HEK293 (cell line): ENCODE measurements around the gene OPN4.

Source experiments
- ELK4 ChIP-seq: IDR thresholded peaks from 2 replicates; pipeline ENCODE4 v1.6.1; 2011; ENCODE audit warnings: mild to moderate bottlenecking, low read depth, low read length, borderline replicate concordance
- GLIS1 ChIP-seq: fragments of 450-650 bp; formaldehyde crosslinking; IDR thresholded peaks from 2 replicates; pipeline ENCODE4 v1.5.1; 2016; ENCODE audit warnings: missing biosample characterization, missing genetic modification characterization
- KLF9 ChIP-seq: fragments of 450-650 bp; formaldehyde crosslinking; IDR thresholded peaks from 2 replicates; pipeline ENCODE4 v1.5.1; 2016; ENCODE audit warnings: missing biosample characterization, missing genetic modification characterization, low read depth
- OSR2 ChIP-seq: fragments of 450-650 bp; formaldehyde crosslinking; IDR thresholded peaks from 2 replicates; pipeline ENCODE4 v1.5.1; 2016; ENCODE audit warnings: missing biosample characterization, missing genetic modification characterization
- WT1 ChIP-seq: fragments of 450-650 bp; formaldehyde crosslinking; IDR thresholded peaks from 2 replicates; pipeline ENCODE4 v1.5.1; 2016; ENCODE audit warnings: missing biosample characterization, missing genetic modification characterization
- ZBTB7A ChIP-seq: fragments of 450-650 bp; formaldehyde crosslinking; IDR thresholded peaks from 2 replicates; pipeline ENCODE4 v1.5.1; 2016; ENCODE audit warnings: low read depth, missing biosample characterization, missing genetic modification characterization
- ZEB2 ChIP-seq: fragments of 450-650 bp; formaldehyde crosslinking; IDR thresholded peaks from 2 replicates; pipeline ENCODE4 v1.5.1; 2016; ENCODE audit warnings: missing biosample characterization, missing genetic modification characterization
- ZNF112 ChIP-seq: fragments of 450-650 bp; formaldehyde crosslinking; IDR thresholded peaks from 2 replicates; pipeline ENCODE4 v1.5.0; 2017; ENCODE audit warnings: missing biosample characterization, missing genetic modification characterization
- ZNF133 ChIP-seq: fragments of 450-650 bp; formaldehyde crosslinking; IDR thresholded peaks from 2 replicates; pipeline ENCODE4 v1.5.1; 2016; ENCODE audit warnings: missing biosample characterization, missing genetic modification characterization
- ZNF211 ChIP-seq: fragments of 450-650 bp; formaldehyde crosslinking; IDR thresholded peaks from 2 replicates; pipeline ENCODE4 v1.5.1; 2016; ENCODE audit warnings: low read depth, missing biosample characterization, missing genetic modification characterization
- ZNF239 ChIP-seq: fragments of 450-650 bp; formaldehyde crosslinking; IDR thresholded peaks from 2 replicates; pipeline ENCODE4 v1.5.1; 2016; ENCODE audit warnings: missing biosample characterization, missing genetic modification characterization
- ZNF366 ChIP-seq: fragments of 450-650 bp; formaldehyde crosslinking; conservative IDR thresholded peaks from 2 replicates; pipeline ENCODE4 v1.5.1; 2016; ENCODE audit warnings: missing biosample characterization, missing genetic modification characterization
- ZNF433 ChIP-seq: fragments of 450-650 bp; formaldehyde crosslinking; IDR thresholded peaks from 2 replicates; pipeline ENCODE4 v1.5.1; 2016; ENCODE audit warnings: missing biosample characterization, missing genetic modification characterization, low read depth
- ZNF501 ChIP-seq: fragments of 450-650 bp; formaldehyde crosslinking; IDR thresholded peaks from 2 replicates; pipeline ENCODE4 v1.5.1; 2016; ENCODE audit warnings: missing biosample characterization, missing genetic modification characterization
- ZNF510 ChIP-seq: fragments of 450-650 bp; formaldehyde crosslinking; IDR thresholded peaks from 2 replicates; pipeline ENCODE4 v1.5.1; 2018; ENCODE audit warnings: mild to moderate bottlenecking, missing genetic modification characterization, missing biosample characterization; ENCODE audit not compliant: insufficient replicate concordance
- ZNF518A ChIP-seq: fragments of 450-650 bp; formaldehyde crosslinking; conservative IDR thresholded peaks from 2 replicates; pipeline ENCODE4 v1.5.1; 2016; ENCODE audit warnings: low read depth, missing biosample characterization, missing genetic modification characterization
- ZNF629 ChIP-seq: fragments of 450-650 bp; formaldehyde crosslinking; IDR thresholded peaks from 2 replicates; pipeline ENCODE4 v1.5.1; 2017; ENCODE audit warnings: missing biosample characterization, missing genetic modification characterization
- ZNF645 ChIP-seq: fragments of 450-650 bp; formaldehyde crosslinking; IDR thresholded peaks from 2 replicates; pipeline ENCODE4; 2016; ENCODE audit warnings: missing biosample characterization, missing genetic modification characterization
- ZNF654 ChIP-seq: fragments of 450-650 bp; formaldehyde crosslinking; IDR thresholded peaks from 2 replicates; pipeline ENCODE4 v1.5.1; 2016; ENCODE audit warnings: low read depth, missing biosample characterization, missing genetic modification characterization
- ZNF658 ChIP-seq: fragments of 450-650 bp; formaldehyde crosslinking; IDR thresholded peaks from 2 replicates; pipeline ENCODE4; 2016; ENCODE audit warnings: missing biosample characterization, missing genetic modification characterization
- ZNF776 ChIP-seq: fragments of 450-650 bp; formaldehyde crosslinking; IDR thresholded peaks from 2 replicates; pipeline ENCODE4 v1.5.0; 2017; ENCODE audit warnings: missing biosample characterization, missing genetic modification characterization, borderline replicate concordance
- ZSCAN23 ChIP-seq: fragments of 450-650 bp; formaldehyde crosslinking; IDR thresholded peaks from 2 replicates; pipeline ENCODE4 v1.5.1; 2016; ENCODE audit warnings: missing biosample characterization, missing genetic modification characterization
- TF ChIP-seq, protein P1 (sequence below): fragments of 450-650 bp; formaldehyde crosslinking; IDR thresholded peaks from 2 replicates; pipeline ENCODE4 v1.5.1; 2016; ENCODE audit warnings: missing biosample characterization, missing genetic modification characterization
- TF ChIP-seq, protein P2 (sequence below): fragments of 450-650 bp; formaldehyde crosslinking; IDR thresholded peaks from 2 replicates; pipeline ENCODE4 v1.5.1; 2017; ENCODE audit warnings: missing biosample characterization, missing genetic modification characterization
- TF ChIP-seq, protein P3 (sequence below): fragments of 450-650 bp; formaldehyde crosslinking; IDR thresholded peaks from 2 replicates; pipeline ENCODE4 v1.5.1; 2016; ENCODE audit warnings: missing biosample characterization, missing genetic modification characterization

OPN4 gene

GRCh38 chr10:86711513-86712316, 57.4 kb downstream of the OPN4 start (continued):
- TF ChIP-seq, protein P1, sequence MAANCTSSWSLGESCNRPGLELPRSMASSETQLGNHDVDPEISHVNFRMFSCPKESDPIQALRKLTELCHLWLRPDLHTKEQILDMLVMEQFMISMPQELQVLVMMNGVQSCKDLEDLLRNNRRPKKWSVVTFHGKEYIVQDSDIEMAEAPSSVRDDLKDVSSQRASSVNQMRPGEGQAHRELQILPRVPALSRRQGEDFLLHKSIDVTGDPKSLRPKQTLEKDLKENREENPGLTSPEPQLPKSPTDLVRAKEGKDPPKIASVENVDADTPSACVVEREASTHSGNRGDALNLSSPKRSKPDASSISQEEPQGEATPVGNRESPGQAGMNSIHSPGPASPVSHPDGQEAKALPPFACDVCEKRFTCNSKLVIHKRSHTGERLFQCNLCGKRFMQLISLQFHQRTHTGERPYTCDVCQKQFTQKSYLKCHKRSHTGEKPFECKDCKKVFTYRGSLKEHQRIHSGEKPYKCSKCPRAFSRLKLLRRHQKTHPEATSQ (tag by site-specific recombination) = no peak
- 0 out of 2 replicates have a peak, but pooled peaks have one; percentile 19 for TF ChIP-seq OSR2 (tag by site-specific recombination)
- TF ChIP-seq KLF9 (tag by site-specific recombination) = 0 out of 2 replicates have a peak, but pooled peaks have one; percentile 19
- TF ChIP-seq ZNF645 (tag by site-specific recombination) = no peak
- no peak for TF ChIP-seq ZSCAN23 (tag by site-specific recombination)
- TF ChIP-seq, protein P2, sequence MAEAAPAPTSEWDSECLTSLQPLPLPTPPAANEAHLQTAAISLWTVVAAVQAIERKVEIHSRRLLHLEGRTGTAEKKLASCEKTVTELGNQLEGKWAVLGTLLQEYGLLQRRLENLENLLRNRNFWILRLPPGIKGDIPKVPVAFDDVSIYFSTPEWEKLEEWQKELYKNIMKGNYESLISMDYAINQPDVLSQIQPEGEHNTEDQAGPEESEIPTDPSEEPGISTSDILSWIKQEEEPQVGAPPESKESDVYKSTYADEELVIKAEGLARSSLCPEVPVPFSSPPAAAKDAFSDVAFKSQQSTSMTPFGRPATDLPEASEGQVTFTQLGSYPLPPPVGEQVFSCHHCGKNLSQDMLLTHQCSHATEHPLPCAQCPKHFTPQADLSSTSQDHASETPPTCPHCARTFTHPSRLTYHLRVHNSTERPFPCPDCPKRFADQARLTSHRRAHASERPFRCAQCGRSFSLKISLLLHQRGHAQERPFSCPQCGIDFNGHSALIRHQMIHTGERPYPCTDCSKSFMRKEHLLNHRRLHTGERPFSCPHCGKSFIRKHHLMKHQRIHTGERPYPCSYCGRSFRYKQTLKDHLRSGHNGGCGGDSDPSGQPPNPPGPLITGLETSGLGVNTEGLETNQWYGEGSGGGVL (tag by site-specific recombination) = no peak
- no peak for TF ChIP-seq ZNF518A (tag by site-specific recombination)
- TF ChIP-seq ZNF133 (tag by site-specific recombination) = no peak
- TF ChIP-seq ZNF433 (tag by site-specific recombination) = no peak
- TF ChIP-seq ZNF658 (tag by site-specific recombination) = no peak
- TF ChIP-seq ZNF501 (tag by site-specific recombination) = peak; percentile 82; the same call in 1 of the 2 replicates
- TF ChIP-seq ZNF211 = no peak
- TF ChIP-seq ZNF239 = no peak
- no peak for TF ChIP-seq ZNF510 (tag by site-specific recombination)
- TF ChIP-seq GLIS1 (tag by site-specific recombination) = no peak; the same call in 1 of the 2 replicates
- no peak for TF ChIP-seq ZNF112 (tag by site-specific recombination)
- TF ChIP-seq ZBTB7A (tag by site-specific recombination) = no peak; the same call in 1 of the 2 replicates
- no peak for TF ChIP-seq ZNF654 (tag by site-specific recombination)
- no peak for TF ChIP-seq ZNF776 (tag by site-specific recombination)
- TF ChIP-seq ZNF629 (tag by site-specific recombination) = peak; percentile 14; the same call in 1 of the 2 replicates
- TF ChIP-seq ZEB2 (tag by site-specific recombination) = peak; percentile 44; the same call in 1 of the 2 replicates
- no peak; the same call in 1 of the 2 replicates for TF ChIP-seq WT1
- TF ChIP-seq, protein P3, sequence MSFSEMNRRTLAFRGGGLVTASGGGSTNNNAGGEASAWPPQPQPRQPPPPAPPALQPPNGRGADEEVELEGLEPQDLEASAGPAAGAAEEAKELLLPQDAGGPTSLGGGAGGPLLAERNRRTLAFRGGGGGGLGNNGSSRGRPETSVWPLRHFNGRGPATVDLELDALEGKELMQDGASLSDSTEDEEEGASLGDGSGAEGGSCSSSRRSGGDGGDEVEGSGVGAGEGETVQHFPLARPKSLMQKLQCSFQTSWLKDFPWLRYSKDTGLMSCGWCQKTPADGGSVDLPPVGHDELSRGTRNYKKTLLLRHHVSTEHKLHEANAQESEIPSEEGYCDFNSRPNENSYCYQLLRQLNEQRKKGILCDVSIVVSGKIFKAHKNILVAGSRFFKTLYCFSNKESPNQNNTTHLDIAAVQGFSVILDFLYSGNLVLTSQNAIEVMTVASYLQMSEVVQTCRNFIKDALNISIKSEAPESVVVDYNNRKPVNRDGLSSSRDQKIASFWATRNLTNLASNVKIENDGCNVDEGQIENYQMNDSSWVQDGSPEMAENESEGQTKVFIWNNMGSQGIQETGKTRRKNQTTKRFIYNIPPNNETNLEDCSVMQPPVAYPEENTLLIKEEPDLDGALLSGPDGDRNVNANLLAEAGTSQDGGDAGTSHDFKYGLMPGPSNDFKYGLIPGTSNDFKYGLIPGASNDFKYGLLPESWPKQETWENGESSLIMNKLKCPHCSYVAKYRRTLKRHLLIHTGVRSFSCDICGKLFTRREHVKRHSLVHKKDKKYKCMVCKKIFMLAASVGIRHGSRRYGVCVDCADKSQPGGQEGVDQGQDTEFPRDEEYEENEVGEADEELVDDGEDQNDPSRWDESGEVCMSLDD = peak; percentile 67; the same call in 1 of the 2 replicates
- peak; percentile 56 for TF ChIP-seq ZNF366 (tag by site-specific recombination)
- no peak for TF ChIP-seq ELK4
